GM12878 (cell line): ENCODE data around the gene ETDA. TPM values are rescaled to one million over a fixed set of nuclear protein-coding genes. Genes with fewer than 3 reads are reported as not detected.

Experiments
- ATAC-seq: fragments of 200-7000 bp; cut with Tn5 transposase; 3 replicates; pipeline ENCODE4 v1.9.1; 2020; ENCODE audit warnings: mild to moderate bottlenecking, moderate library complexity
- BruUV-seq: library from RNA; stranded (reverse); fragments of 400-500 nt; replicated peaks from 2 replicates; lab custom pipeline; 2021; lab: Mats Ljungman, UMichigan
- CTCF ChIA-PET: fragments of 300-600 bp; sonication (Branson Sonifier 250); formaldehyde crosslinking; extraction: SDS; loops from one replicate; lab custom pipeline; 2021; ENCODE audit warnings: inconsistent platforms; lab: Yijun Ruan, JAX
- POLR2A ChIA-PET: fragments of 350-600 bp; formaldehyde crosslinking; extraction: SDS; loops from one replicate; lab custom pipeline; 2021; ENCODE audit warnings: inconsistent platforms; lab: Charles Lee
- RAD21 ChIA-PET: fragments of 300-600 bp; sonication (Branson Sonifier 250); formaldehyde crosslinking; loops from one replicate; lab custom pipeline; 2023; ENCODE audit warnings: antibody characterized with exemption; ENCODE audit not compliant: unreplicated experiment; lab: Charles Lee
- SMC1A ChIA-PET: fragments of 300-600 bp; sonication (Branson Sonifier 250); formaldehyde crosslinking; loops from one replicate; lab custom pipeline; 2023; ENCODE audit not compliant: unreplicated experiment, uncharacterized antibody; lab: Charles Lee
- DNase-seq: peaks from one replicate; pipeline ENCODE4 v3.0.0-alpha.2; 2011; ENCODE audit warnings: low read depth, low spot score
- FAIRE-seq: peaks from 3 replicates; lab custom pipeline; 2011; peaks lifted over from hg19 to GRCh38; lab: Jason Lieb, UNC
- H2AFZ ChIP-seq: 2 replicates; pipeline ENCODE4 v1.6.0; 2011; ENCODE audit warnings: low read depth, low read length, control low read depth; ENCODE audit not compliant: control insufficient read depth
- H3K27ac ChIP-seq: 2 replicates; pipeline ENCODE4 v1.5.1; 2011; ENCODE audit warnings: control low read depth; ENCODE audit not compliant: control insufficient read depth, insufficient read depth
- H3K27me3 ChIP-seq, 2 experiments: replicated peaks in 1 of 2; 2 replicates each; pipeline versions ENCODE4 v1.6.0 to v1.6.1; 2011; ENCODE audit warnings: low read length in 1 of 2; ENCODE audit not compliant: control insufficient read depth in 2 of 2, insufficient read depth in 2 of 2
- H3K36me3 ChIP-seq, 2 experiments: 2 replicates each; pipeline ENCODE4 v1.5.1; 2011; ENCODE audit warnings: low read length in 1 of 2; ENCODE audit not compliant: control insufficient read depth in 2 of 2, insufficient read depth in 2 of 2
- H3K4me1 ChIP-seq: 2 replicates; pipeline ENCODE4 v1.6.1; 2011; ENCODE audit warnings: mild to moderate bottlenecking, low read length, moderate library complexity, mixed read lengths; ENCODE audit not compliant: control insufficient read depth, insufficient read depth
- H3K4me2 ChIP-seq: 2 replicates; pipeline ENCODE4 v1.6.0; 2011; ENCODE audit warnings: control low read depth; ENCODE audit not compliant: control insufficient read depth, insufficient read depth
- H3K4me3 ChIP-seq: fragments of 200-600 bp; sonication (generic); 2 replicates; pipeline ENCODE4 v1.5.1; 2016
- H3K79me2 ChIP-seq: 2 replicates; pipeline ENCODE4 v1.6.0; 2011; ENCODE audit warnings: low read length; ENCODE audit not compliant: control insufficient read depth, insufficient read depth
- H3K9ac ChIP-seq: 2 replicates; pipeline ENCODE4 v1.8.0; 2011; ENCODE audit warnings: low read length, control low read depth, mixed read lengths; ENCODE audit not compliant: control insufficient read depth, insufficient read depth
- H3K9me3 ChIP-seq: replicated peaks from 3 replicates; pipeline ENCODE4 v1.5.1; 2011; ENCODE audit warnings: mild to moderate bottlenecking, low read length; ENCODE audit not compliant: control insufficient read depth, insufficient read depth
- H4K20me1 ChIP-seq: 2 replicates; pipeline ENCODE4 v1.6.0; 2011; ENCODE audit not compliant: control insufficient read depth, insufficient read depth
- JUNB ChIP-seq: IDR thresholded peaks from 2 replicates; pipeline ENCODE4 v1.6.1; 2016; ENCODE audit warnings: antibody characterized with exemption, mild to moderate bottlenecking
- KAT2A ChIP-seq: conservative IDR thresholded peaks from 2 replicates; pipeline ENCODE4 v1.6.1; 2011; ENCODE audit warnings: low read depth, low read length; ENCODE audit not compliant: control insufficient read depth
- STAT3 ChIP-seq: IDR thresholded peaks from 2 replicates; pipeline ENCODE4 v1.6.1; 2011; ENCODE audit warnings: low read depth, low read length, improper control_type of control experiment
- SUPT20H ChIP-seq: IDR thresholded peaks from 2 replicates; pipeline ENCODE4 v1.6.1; 2011; ENCODE audit warnings: low read depth, mild to moderate bottlenecking, low read length, moderate library complexity, borderline replicate concordance; ENCODE audit not compliant: control insufficient read depth
- WGBS: methylation state at CpG from one replicate; pipeline ENCODE4 v1.1.6; 2016; ENCODE audit warnings: low lambda C conversion rate; ENCODE audit not compliant: insufficient replicate concordance, insufficient coverage; ENCODE audit errors: missing lambda C conversion rate; 5-methylcytosine and 5-hydroxymethylcytosine counted together
- in situ Hi-C: fragments of 300-500 bp; cut with MboI; formaldehyde crosslinking; loops from 9 replicates; pipeline ENCODE4 v1.14.3; 2018; ENCODE audit warnings: mixed read lengths
- intact Hi-C: fragments of 100-400 bp; cut with micrococcal nuclease; formaldehyde crosslinking; loops from one replicate; pipeline ENCODE4 v1.14.2; 2022; ENCODE audit not compliant: unreplicated experiment
- polyA plus RNA-seq, 11 experiments: library from polyadenylated mRNA; depleted of rRNA in 4 of 11; unstranded in 6 of 11; stranded (reverse) in 5 of 11; fragments of >200 nt; fragmentation: Nextera tagmentation in 4 of 11; fragmentation: Illumina TruSeq in 1 of 11; extraction: Ambion mirVana in 4 of 11; extraction: Trizol in 1 of 11; gene quantifications; 1 replicate in 1 of 11; 2 replicates in 10 of 11; pipeline versions ENCODE4 v1.2.1 to v1.2.3, GENCODE V29; 2011 to 2016; ENCODE audit warnings: inconsistent platforms in 2 of 11, missing spikeins in 2 of 11, low read depth in 1 of 11
- total RNA-seq, 4 experiments: library from RNA; depleted of rRNA in 3 of 4; stranded (reverse); fragments of >200 nt in 3 of 4; fragmentation: Illumina TruSeq in 1 of 4; extraction: Trizol in 1 of 4; gene quantifications; 2 replicates each; pipeline versions ENCODE4 v1.2.1 to v1.2.3, GENCODE V29; 2013 to 2021
- TF ChIP-seq, protein P1 (sequence below): IDR thresholded peaks from 2 replicates; pipeline ENCODE4 v1.6.1; 2011; ENCODE audit warnings: borderline replicate concordance, low read depth, mild to moderate bottlenecking, moderate library complexity, mixed read lengths, low read length; ENCODE audit not compliant: insufficient read depth; ENCODE audit errors: extremely low read length
- TF ChIP-seq, protein P2 (sequence below): IDR thresholded peaks from 2 replicates; pipeline ENCODE4 v1.6.1; 2012; ENCODE audit warnings: low read length, inconsistent platforms

ETDA gene
- total and polyA plus RNA-seq, 10 of the 15 experiments (the other 5 are each of a cell fraction or from before 2014, with no cell fraction given): not detected

DNA sequence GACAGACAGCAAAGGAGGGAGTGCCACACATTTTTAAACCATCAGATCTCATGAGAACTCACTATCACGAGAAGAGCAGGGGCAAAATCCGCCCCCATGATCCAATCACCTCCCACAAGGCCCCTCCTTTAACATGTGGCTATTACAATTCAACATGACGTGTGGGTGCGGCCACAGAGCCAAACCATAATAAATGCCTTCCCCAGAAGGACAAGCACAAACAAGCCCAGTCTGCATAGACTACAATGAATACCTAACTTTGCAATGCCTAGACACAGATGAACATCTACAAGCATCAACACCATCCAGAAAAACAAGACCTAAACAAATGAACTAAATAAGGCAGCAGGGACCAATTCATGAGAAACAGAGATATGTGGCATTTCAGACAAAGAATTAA is 12.3 kb downstream of the ETDA start:
- in situ Hi-C loops: no loop called here
- Histone ChIP-seq H3K4me3 (no peak overlapping the region), H3K27me3 (no peaks in the 10 kb centered on the region), H2AFZ (no peak overlapping the region), H3K4me1 (no peaks in the 10 kb centered on the region), H3K9me3 (no peaks in the 10 kb centered on the region), H3K4me2 (no peak overlapping the region), H3K27ac (no peak overlapping the region), H3K79me2 (no peaks in the 10 kb centered on the region), H4K20me1 (no peaks in the 10 kb centered on the region), H3K36me3 (no peaks in the 10 kb centered on the region), H3K9ac (no peak overlapping the region)
- TF ChIP-seq, protein P1, sequence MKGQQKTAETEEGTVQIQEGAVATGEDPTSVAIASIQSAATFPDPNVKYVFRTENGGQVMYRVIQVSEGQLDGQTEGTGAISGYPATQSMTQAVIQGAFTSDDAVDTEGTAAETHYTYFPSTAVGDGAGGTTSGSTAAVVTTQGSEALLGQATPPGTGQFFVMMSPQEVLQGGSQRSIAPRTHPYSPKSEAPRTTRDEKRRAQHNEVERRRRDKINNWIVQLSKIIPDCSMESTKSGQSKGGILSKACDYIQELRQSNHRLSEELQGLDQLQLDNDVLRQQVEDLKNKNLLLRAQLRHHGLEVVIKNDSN: no peak
- no peak for TF ChIP-seq STAT3
- TF ChIP-seq, protein P2, sequence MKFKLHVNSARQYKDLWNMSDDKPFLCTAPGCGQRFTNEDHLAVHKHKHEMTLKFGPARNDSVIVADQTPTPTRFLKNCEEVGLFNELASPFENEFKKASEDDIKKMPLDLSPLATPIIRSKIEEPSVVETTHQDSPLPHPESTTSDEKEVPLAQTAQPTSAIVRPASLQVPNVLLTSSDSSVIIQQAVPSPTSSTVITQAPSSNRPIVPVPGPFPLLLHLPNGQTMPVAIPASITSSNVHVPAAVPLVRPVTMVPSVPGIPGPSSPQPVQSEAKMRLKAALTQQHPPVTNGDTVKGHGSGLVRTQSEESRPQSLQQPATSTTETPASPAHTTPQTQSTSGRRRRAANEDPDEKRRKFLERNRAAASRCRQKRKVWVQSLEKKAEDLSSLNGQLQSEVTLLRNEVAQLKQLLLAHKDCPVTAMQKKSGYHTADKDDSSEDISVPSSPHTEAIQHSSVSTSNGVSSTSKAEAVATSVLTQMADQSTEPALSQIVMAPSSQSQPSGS: no peak
- no peak for TF ChIP-seq SUPT20H
- TF ChIP-seq JUNB: no peak
- TF ChIP-seq KAT2A: no peak
- ATAC-seq (no peak), FAIRE-seq (no peak), DNase-seq (no peak)
- RAD21 ChIA-PET: no interaction called here
- CTCF ChIA-PET: no interaction called here
- 4% methylated on average over 4 of the region's 4 CpGs for WGBS
- POLR2A ChIA-PET: interaction anchor here (0.6 kb wide), 1 partner anchor 46 kb away, joined by 3 read pairs; no protein-coding TSS in a partner anchor
- BruUV-seq: no TSS peak
- SMC1A ChIA-PET: no interaction called here
- intact Hi-C loops: no loop called here
